KOPT-K1 (cell line): Measurements from ENCODE around the gene DUSP16.
"Not testable (repeated sequence)": the region's sequence is repeated elsewhere in the genome, so short reads cannot be mapped to it uniquely, and the experiment has no call there.

Experiments used
- H3K27ac ChIP-seq: fragments of 200-600 bp; sonication (generic); 2 replicates; pipeline ENCODE4 v1.5.1; 2016; ENCODE audit warnings: antibody characterized with exemption, mild to moderate bottlenecking, low read depth, low read length; ENCODE audit not compliant: poor library complexity, severe bottlenecking
- H3K36me3 ChIP-seq: fragments of 200-600 bp; sonication (generic); 2 replicates; pipeline ENCODE4 v1.5.1; 2017; ENCODE audit warnings: antibody characterized with exemption, mild to moderate bottlenecking, low read length, moderate library complexity; ENCODE audit not compliant: insufficient read depth
- H3K9me3 ChIP-seq: fragments of 200-600 bp; sonication (generic); 2 replicates; pipeline ENCODE4 v1.5.1; 2017; ENCODE audit warnings: antibody characterized with exemption, low read length, mild to moderate bottlenecking; ENCODE audit not compliant: insufficient read depth, poor library complexity, severe bottlenecking

Gene DUSP16, protein sequence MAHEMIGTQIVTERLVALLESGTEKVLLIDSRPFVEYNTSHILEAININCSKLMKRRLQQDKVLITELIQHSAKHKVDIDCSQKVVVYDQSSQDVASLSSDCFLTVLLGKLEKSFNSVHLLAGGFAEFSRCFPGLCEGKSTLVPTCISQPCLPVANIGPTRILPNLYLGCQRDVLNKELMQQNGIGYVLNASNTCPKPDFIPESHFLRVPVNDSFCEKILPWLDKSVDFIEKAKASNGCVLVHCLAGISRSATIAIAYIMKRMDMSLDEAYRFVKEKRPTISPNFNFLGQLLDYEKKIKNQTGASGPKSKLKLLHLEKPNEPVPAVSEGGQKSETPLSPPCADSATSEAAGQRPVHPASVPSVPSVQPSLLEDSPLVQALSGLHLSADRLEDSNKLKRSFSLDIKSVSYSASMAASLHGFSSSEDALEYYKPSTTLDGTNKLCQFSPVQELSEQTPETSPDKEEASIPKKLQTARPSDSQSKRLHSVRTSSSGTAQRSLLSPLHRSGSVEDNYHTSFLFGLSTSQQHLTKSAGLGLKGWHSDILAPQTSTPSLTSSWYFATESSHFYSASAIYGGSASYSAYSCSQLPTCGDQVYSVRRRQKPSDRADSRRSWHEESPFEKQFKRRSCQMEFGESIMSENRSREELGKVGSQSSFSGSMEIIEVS

GRCh38 chr12:12562585-12563261 is at the start of gene DUSP16:
DUSP16 (minus strand) TSS chr12:12562863; CDS start chr12:12521098, 41,765 bp downstream.
- no peaks in the 10 kb centered on the region for H3K9me3 ChIP-seq
- H3K36me3 ChIP-seq: no peaks in the 10 kb centered on the region
- H3K27ac ChIP-seq: peak within 1 kb of the TSS; percentile 50

GRCh38 chr12:12612358-12612757 is 49.7 kb upstream of the DUSP16 start:
- Histone ChIP-seq H3K9me3 (no peaks in the 10 kb centered on the region), H3K36me3 (no peaks in the 10 kb centered on the region), H3K27ac (peak overlapping the region; percentile 87)

GRCh38 chr12:12611512-12612306 is 49.0 kb upstream of the DUSP16 start, which contains the start of gene CREBL2:
CREBL2 (plus strand) TSS chr12:12611876; CDS start chr12:12612173, 297 bp downstream.
- H3K36me3 ChIP-seq: no peaks in the 10 kb centered on the region
- no peaks in the 10 kb centered on the region for H3K9me3 ChIP-seq
- H3K27ac ChIP-seq: peak within 1 kb of the TSS; percentile 87

DNA sequence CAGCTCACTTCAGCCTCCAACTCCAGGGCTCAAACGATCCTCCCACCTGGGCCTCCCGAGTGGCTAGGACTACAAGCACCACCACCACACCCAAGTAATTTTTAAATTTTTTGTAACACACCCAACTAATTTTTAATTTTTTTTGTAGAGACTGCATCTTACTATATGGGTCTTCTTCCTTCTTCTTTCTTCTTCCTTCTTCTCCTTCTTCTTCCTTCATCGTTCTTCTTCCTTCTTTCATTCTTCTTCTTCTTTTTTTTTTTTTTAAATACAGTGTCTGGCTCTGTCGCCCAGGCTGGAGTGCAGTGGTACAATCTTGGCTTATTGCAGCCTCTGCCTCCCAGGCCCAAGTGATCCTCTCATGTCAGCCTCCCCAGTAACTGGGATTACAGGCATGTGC is 48.0 kb upstream of the DUSP16 start:
- H3K36me3 ChIP-seq: no peaks in the 10 kb centered on the region
- H3K27ac ChIP-seq: peak overlapping the region; percentile 87
- no peaks in the 10 kb centered on the region for H3K9me3 ChIP-seq

- H3K27ac ChIP-seq: no peak overlapping the region
- no peaks in the 10 kb centered on the region for H3K9me3 ChIP-seq
- no peaks in the 10 kb centered on the region for H3K36me3 ChIP-seq
Measured at GRCh38 chr12:12609692-12610091, 47.0 kb upstream of the DUSP16 start.

DNA sequence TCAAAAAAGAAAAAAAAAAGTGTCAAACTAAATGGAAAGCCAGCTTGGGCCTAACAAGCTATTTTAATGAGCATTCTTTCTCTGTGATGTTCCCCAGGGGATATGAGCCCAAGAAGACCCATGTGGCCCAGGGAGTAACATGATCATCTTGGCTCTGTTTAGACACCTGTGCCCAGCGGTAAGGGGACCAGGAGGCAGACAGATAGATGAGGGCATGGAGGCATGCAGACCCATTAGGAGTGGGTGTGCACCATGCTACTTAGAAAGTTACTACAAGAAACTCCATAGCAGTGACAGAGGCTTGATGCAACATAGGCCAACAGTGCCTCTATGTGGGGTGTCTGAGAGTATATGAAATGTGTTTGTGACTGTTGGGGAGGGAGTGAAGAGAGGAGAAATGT is 45.9 kb upstream of the DUSP16 start:
- Histone ChIP-seq H3K27ac (no peak overlapping the region), H3K36me3 (no peaks in the 10 kb centered on the region), H3K9me3 (no peaks in the 10 kb centered on the region)

- Histone ChIP-seq H3K36me3 (no peaks in the 10 kb centered on the region), H3K9me3 (no peaks in the 10 kb centered on the region), H3K27ac (no peak overlapping the region)
Measured at GRCh38 chr12:12606781-12607589, 44.3 kb upstream of the DUSP16 start.

GRCh38 chr12:12604740-12605139 is 42.1 kb upstream of the DUSP16 start:
- Histone ChIP-seq H3K9me3 (no peaks in the 10 kb centered on the region), H3K27ac (no peak overlapping the region), H3K36me3 (no peaks in the 10 kb centered on the region)

DNA sequence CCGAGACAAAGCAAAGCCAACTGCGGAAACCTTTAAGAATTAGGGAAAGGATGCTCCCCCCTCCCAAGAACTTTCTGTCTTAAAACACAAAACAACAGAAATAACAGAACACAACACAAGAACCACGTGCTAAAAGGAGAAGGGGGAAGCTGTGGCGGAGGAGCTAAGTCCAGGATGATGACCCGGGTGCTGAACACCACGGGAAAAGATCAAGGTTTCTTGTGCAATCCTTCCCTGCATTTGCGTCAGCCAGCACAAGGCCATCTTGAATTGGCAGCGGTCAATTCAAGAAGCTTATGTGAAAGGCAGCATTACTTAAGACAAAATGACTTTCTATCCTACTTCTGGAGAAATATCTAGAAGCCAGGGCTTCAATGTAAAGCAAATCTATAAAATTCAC is 38.0 kb upstream of the DUSP16 start:
- Histone ChIP-seq H3K9me3 (no peaks in the 10 kb centered on the region), H3K36me3 (no peaks in the 10 kb centered on the region), H3K27ac (no peak overlapping the region)

- H3K27ac ChIP-seq: no peak overlapping the region
- H3K36me3 ChIP-seq: no peaks in the 10 kb centered on the region
Measured at GRCh38 chr12:12599750-12600643, 37.3 kb upstream of the DUSP16 start.

GRCh38 chr12:12598864-12599263 is 36.2 kb upstream of the DUSP16 start:
- Histone ChIP-seq H3K36me3 (no peaks in the 10 kb centered on the region), H3K27ac (no peak overlapping the region), H3K9me3 (no peaks in the 10 kb centered on the region)

More at GRCh38 chr12:12599750-12600643, 37.3 kb upstream of the DUSP16 start:
- H3K9me3 ChIP-seq: no peaks in the 10 kb centered on the region

- H3K9me3 ChIP-seq, H3K27ac ChIP-seq, H3K36me3 ChIP-seq: not testable (repeated sequence)
Measured at GRCh38 chr12:12596598-12596997, 33.9 kb upstream of the DUSP16 start.

DNA sequence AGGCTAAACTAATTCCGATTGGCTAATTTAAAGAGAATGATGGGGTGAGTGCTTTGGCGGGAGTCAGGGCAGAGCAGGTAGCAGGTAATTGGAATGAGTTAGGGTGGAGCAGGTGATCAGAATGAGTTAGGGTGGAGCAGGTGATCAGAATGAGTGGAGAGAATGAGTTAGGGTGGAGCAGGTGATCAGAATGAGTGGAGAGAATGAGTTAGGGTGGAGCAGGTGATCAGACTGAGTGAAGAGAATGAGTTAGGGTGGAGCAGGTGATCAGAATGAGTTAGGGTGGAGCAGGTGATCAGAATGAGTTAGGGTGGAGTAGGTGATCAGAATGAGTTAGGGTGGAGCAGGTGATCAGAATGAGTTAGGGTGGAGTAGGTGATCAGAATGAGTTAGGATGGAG is 33.3 kb upstream of the DUSP16 start:
- H3K36me3 ChIP-seq, H3K9me3 ChIP-seq, H3K27ac ChIP-seq: not testable (repeated sequence)
